ENCODE measurements around the gene ALX4.

The ALX4 gene

DNA sequence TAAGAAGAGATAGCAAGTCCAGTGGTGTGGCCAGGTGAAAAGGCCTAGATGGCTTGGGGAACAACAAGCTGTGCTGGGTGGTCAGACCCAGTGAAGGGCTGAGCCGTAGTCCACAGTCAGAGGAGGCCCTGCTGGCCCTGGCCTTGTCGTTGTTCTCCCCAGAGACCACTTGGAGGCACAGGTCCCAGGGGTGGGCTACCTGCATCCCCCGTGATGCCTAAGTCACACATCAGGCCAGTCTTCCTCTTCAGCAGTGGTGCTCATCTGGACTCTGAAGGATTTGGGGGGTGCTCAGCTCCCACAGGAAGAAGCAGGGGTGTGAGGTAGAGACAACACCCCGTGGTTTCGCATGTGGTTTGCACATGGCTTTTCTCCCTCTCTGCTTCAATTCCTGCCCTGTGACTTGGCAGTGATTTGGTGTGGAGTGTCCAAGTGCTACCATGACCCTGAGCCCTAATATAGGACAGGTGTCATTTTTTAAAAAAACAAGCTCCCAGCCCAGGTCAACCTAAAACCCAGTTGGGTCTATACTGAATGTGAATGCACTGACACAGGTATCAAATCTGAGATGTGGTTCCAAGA, 51.0 kb downstream of the ALX4 start:
- no peak overlapping the region for H3K27ac Mint-ChIP-seq
- no peaks in the 10 kb centered on the region for H3K9me3 Mint-ChIP-seq
- no peak overlapping the region for H3K4me3 Mint-ChIP-seq
- no peak for DNase-seq
- H3K4me1 Mint-ChIP-seq: peaks cover 18% of the 10 kb centered on the region
- H3K27me3 Mint-ChIP-seq: no peaks in the 10 kb centered on the region
- ATAC-seq: peak; percentile 19

DNA sequence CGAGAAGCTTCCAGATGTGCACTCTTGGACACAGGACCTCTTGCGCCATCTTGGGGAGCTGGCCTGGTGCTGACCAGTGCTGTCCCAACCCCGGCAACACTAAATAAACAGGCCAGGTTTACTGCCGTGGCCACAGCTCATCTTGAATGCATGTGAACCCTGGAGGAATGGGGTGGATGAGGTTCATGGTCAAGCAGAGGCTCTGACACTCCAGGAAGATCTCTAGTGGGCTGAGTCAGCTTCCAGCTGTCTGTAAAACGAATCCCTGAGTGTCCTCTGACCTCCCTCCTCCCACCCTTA, 51.8 kb downstream of the ALX4 start:
- no peak overlapping the region for H3K27ac Mint-ChIP-seq
- ATAC-seq: no peak

DNA sequence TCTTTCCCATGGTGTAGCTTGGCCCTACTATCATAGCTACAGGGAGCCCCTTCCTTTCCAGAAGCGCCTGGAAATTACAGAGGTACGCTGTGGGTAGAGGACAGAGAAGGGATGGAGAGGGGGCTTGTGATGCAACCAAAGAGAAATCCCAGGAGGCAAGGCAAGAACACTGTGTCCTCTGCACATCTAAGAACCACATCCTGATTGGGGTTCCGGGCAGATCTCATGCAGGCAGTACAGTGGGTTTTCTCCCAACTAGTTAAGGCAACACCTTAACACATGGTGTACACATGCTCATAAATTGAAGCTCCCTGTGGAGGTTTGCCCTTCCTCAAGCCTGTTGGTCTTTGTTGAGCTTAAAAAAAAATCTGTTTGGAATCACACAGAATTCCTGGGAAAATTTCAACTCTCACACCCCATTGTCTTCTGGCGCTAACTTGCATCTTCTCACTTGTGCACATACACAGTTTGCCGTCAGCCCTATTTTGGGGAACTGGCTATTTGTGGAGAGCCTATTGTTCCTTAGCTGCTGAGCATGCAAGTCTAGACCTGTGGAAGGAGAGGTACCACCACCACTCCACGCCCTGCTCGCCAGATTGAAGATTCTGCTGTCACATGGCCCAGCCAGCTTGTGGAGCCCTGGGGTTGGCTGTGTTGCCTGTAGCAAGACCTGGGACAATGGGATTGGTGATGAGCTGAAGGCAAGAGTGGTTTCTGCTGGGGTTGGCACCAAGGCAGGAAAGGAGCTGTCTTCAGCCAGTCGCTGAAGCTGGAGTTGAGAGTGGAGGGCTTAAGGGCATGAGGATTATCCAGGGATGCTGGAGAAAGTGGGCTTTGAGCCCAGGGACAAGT, 52.4 kb downstream of the ALX4 start:
- no peak for DNase-seq
- Mint-ChIP-seq H3K27me3 (no peaks in the 10 kb centered on the region), H3K27ac (peak overlapping the region in 1 of 2 donors; percentile 19), H3K9me3 (peaks cover 6 to 7% of the 10 kb centered on the region in 2 donors), H3K4me1 (peaks cover 18% of the 10 kb centered on the region), H3K4me3 (no peak overlapping the region)
- no peak for ATAC-seq

More for the DNA sequence above, 51.8 kb downstream of the ALX4 start:
- H3K9me3 Mint-ChIP-seq: peaks cover under 1 to 1% of the 10 kb centered on the region in 2 donors
- H3K27me3 Mint-ChIP-seq: no peaks in the 10 kb centered on the region
- no peak overlapping the region for H3K4me3 Mint-ChIP-seq
- H3K4me1 Mint-ChIP-seq: peaks cover 18% of the 10 kb centered on the region
- no peak for DNase-seq

GRCh38 chr11:44256673-44257291, 53.2 kb downstream of the ALX4 start:
- H3K27ac Mint-ChIP-seq: no peak overlapping the region
- H3K9me3 Mint-ChIP-seq: peaks cover 14 to 15% of the 10 kb centered on the region in 2 donors
- no peak for ATAC-seq
- peaks cover 18% of the 10 kb centered on the region for H3K4me1 Mint-ChIP-seq
- H3K27me3 Mint-ChIP-seq: no peaks in the 10 kb centered on the region
- no peak overlapping the region for H3K4me3 Mint-ChIP-seq
- DNase-seq: no peak

GRCh38 chr11:44255406-44256071, 54.4 kb downstream of the ALX4 start:
- Mint-ChIP-seq H3K4me1 (peaks cover 18% of the 10 kb centered on the region), H3K4me3 (no peak overlapping the region), H3K9me3 (peaks cover 24 to 27% of the 10 kb centered on the region in 2 donors), H3K27ac (no peak overlapping the region), H3K27me3 (no peaks in the 10 kb centered on the region)
- DNase-seq: no peak
- ATAC-seq: no peak

- Mint-ChIP-seq H3K9me3 (peaks cover 27 to 30% of the 10 kb centered on the region in 2 donors), H3K27ac (no peak overlapping the region), H3K4me3 (no peak overlapping the region), H3K27me3 (no peaks in the 10 kb centered on the region), H3K4me1 (peaks cover 8% of the 10 kb centered on the region)
- no peak for DNase-seq
- no peak for ATAC-seq
These were observed 56.8 kb downstream of the ALX4 start for GRCh38 chr11:44252999-44253602.

DNA sequence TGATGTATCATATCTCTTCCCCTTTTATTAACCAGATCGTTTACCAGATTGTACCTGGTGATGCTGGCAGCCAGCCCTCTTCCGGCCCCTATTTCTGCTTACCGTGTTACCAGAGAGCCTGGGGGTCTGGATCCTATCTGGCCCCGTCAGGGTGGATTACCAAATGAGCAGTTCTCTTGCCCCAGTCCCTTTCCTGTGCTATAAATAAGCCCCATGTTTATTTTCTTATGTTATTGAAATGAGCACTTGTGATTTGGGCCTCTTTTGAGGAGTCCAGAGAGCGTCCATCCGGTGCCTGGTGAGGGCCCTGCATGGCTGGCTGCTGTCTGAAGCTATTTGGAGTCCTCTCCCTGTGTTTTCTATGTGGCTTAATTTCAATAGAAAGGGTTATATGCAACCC, 59.5 kb downstream of the ALX4 start:
- Mint-ChIP-seq H3K27me3 (no peaks in the 10 kb centered on the region), H3K27ac (peak overlapping the region in 1 of 2 donors; percentile 57), H3K4me3 (no peak overlapping the region), H3K4me1 (no peaks in the 10 kb centered on the region), H3K9me3 (peaks cover 27 to 30% of the 10 kb centered on the region in 2 donors)
- no peak for DNase-seq
- no peak for ATAC-seq

DNA sequence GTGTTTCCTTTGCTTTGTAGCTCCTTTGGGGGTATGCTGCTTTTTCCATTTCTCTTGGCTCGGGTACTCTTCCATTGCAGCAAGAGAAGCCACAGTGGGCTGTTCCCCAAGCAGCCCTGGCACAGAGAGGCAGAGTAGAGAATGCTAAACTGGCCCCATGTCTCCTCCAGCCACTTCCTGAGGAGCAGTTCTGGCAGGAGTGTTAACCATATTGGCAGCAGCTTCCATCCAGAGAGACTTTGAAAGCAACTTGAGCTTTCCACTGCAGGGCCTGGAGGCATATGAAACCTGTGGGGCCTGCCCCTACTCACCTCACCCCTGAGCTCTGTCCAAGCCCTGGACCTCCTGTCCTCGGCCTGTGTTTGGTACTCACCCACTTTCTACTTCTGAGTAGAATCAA, 61.8 kb downstream of the ALX4 start:
- H3K27me3 Mint-ChIP-seq: no peaks in the 10 kb centered on the region
- DNase-seq (no peak), ATAC-seq (no peak)
- peaks cover 26 to 29% of the 10 kb centered on the region in 2 donors for H3K9me3 Mint-ChIP-seq
- no peaks in the 10 kb centered on the region for H3K4me1 Mint-ChIP-seq
- H3K27ac Mint-ChIP-seq: no peak overlapping the region
- no peak overlapping the region for H3K4me3 Mint-ChIP-seq

DNA sequence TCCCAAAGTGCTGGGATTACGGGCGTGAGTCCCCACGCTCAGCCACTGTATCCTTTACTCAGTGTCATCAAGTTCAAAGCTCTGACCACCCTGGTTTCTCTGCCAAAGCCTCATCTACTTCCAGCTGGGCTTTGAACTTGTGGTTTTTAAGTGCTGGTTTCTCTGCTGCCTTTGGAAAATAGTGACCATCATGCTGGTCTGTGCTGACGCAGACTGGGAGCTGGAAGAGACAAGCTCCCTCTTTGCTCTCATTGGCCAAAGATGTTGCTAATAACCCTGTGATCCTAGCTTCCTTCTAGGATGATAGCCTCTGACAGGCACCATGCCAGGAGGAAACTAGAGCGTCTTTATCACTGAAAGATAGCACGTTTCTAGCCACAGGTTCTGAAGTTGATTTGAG, 62.4 kb downstream of the ALX4 start:
- H3K4me3 Mint-ChIP-seq: no peak overlapping the region
- H3K27me3 Mint-ChIP-seq: no peaks in the 10 kb centered on the region
- DNase-seq (no peak), ATAC-seq (no peak)
- H3K27ac Mint-ChIP-seq: no peak overlapping the region
- peaks cover 20 to 23% of the 10 kb centered on the region in 2 donors for H3K9me3 Mint-ChIP-seq
- no peaks in the 10 kb centered on the region for H3K4me1 Mint-ChIP-seq

GRCh38 chr11:44246726-44247125, 63.2 kb downstream of the ALX4 start:
- H3K4me1 Mint-ChIP-seq: no peaks in the 10 kb centered on the region
- ATAC-seq: no peak
- H3K27me3 Mint-ChIP-seq: no peaks in the 10 kb centered on the region
- H3K27ac Mint-ChIP-seq: no peak overlapping the region
- no peak overlapping the region for H3K4me3 Mint-ChIP-seq
- no peak for DNase-seq
- H3K9me3 Mint-ChIP-seq: peaks cover 12 to 16% of the 10 kb centered on the region in 2 donors

DNA sequence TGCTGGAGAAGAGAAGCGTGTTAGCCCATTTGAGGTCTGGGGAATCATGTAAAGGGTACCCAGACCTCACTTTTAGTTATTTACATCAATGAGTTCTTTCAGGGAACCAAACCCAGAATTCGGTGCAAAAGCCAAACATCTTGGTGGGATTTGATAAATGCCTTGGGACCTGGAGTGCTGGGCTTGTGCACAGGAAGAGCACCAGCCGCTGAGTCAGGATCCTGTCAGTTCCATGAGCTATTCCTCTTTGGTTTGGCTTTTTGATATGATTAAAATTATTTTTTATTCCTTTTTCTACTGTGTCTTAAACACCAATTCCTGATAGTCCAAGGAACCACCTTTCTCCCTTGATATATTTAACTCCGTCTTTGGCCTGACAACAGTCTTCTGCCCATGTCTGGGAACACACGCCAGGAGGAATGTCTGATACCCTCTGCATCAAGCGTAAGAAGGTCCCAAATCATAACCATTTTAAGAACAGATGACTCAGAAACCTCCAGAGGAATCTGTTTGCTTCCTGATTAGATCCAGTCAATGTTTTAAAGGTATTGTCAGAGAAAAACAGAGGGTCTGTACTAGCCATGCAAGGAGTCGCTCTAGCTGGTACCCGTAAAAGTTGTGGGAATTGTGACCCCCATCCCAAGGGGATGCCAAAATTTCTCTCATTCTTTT, 65.2 kb downstream of the ALX4 start:
- Mint-ChIP-seq H3K27me3 (no peaks in the 10 kb centered on the region), H3K27ac (no peak overlapping the region), H3K9me3 (peaks cover 0 to 6% of the 10 kb centered on the region in 2 donors), H3K4me3 (no peak overlapping the region), H3K4me1 (no peaks in the 10 kb centered on the region)
- no peak for DNase-seq
- ATAC-seq: no peak

DNA sequence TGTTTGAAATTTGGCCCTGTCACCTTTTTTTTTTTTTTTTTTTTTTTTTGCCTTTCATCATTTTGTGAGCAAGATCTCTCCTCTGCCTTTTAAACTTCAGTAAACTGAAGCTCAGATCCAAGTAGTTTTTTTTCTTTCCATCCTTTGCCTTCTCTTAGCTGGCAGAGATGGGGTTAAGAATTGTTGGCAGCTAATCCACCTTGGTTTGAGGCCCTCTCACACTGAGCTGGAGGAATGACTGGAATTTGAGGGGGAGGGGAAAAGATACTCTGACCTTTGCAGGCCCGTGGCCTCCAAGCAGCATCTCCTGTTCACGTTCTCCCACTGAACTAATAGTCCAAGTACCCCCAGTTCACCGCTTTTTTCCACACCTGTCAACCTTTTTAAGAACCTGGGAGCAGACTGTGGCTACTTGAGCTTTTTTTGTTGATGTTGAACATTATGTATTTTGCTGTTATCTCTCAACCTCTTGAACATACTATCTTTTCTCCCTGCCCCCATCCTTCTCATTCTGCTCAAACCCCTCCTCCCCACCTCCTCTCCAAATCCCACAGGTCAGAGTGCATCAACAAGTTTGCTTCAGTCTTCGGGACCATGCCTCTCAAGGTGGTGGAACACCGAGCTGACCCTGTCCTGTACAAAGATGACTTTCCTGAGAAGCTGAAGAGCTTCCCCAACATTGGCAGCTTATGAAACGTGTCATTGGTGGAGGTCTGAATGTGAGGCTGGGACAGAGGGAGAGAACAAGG, 66.2 kb downstream of the ALX4 start:
- ATAC-seq: no peak
- no peak for DNase-seq
- Mint-ChIP-seq H3K27me3 (no peaks in the 10 kb centered on the region), H3K27ac (no peak overlapping the region), H3K9me3 (no peaks in the 10 kb centered on the region), H3K4me1 (no peaks in the 10 kb centered on the region), H3K4me3 (no peak overlapping the region)

DNA sequence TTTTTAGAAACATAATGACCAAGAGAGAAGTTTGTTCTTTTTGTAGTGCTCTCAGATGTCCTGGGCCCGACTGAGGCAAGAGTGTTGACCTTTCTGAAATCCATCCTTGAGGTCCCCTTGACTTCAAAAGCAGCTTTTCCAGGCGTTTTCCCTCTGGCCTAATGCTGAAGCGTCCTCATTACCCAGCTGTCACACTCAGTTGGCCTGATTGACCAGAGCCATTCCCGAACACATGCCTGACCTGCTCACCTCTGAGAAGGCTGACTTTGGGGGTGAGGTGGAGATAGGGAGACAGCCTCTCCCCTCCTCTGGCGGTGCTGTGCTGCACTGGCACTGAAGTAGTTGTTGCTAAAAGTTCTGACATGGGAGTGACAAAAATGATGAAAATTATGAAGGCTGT, 66.9 kb downstream of the ALX4 start:
- DNase-seq (no peak), ATAC-seq (no peak)
- no peaks in the 10 kb centered on the region for H3K9me3 Mint-ChIP-seq
- no peak overlapping the region for H3K4me3 Mint-ChIP-seq
- H3K27me3 Mint-ChIP-seq: no peaks in the 10 kb centered on the region
- no peak overlapping the region for H3K27ac Mint-ChIP-seq
- no peaks in the 10 kb centered on the region for H3K4me1 Mint-ChIP-seq

DNA sequence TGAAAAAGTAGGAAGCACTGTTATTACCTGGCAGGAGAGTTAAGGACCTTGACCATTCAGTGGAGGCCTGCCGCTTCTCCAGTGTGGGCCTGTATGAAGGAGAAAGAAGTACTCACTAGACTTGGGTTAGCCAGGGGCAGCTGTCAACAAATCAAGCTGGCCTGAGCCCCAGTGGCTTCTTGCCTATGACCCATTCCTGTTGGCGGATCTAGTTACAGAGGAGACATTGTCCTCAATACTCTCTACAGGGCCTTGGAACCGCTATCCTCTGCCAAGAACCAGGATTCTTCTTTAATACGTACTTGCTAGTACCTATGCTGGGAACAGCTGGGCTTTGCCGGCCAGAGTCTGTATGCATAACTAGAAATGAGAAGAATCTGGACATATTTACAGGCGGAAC, 68.1 kb downstream of the ALX4 start:
- Mint-ChIP-seq H3K9me3 (no peaks in the 10 kb centered on the region), H3K27ac (no peak overlapping the region), H3K4me3 (no peak overlapping the region), H3K4me1 (no peaks in the 10 kb centered on the region), H3K27me3 (no peaks in the 10 kb centered on the region)
- DNase-seq: no peak
- ATAC-seq: no peak

DNA sequence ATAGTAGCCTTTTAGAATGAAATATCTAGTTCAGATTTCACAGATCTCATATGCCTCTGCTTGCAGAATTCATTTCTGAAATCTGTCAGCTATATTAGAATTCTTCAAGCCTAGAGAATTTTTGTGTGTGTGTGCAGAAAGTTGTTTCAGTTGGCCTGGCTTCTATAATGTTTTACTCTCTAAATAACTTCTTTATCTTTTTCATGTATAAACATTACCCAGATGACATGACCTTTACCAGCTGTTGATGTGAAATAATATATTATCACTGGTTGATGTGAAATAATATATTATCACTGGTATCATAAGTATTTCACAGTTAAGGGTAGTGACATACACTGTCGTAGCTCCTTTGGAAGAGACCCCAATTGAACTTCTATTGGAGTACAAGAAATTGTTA, 72.8 kb downstream of the ALX4 start:
- DNase-seq (no peak), ATAC-seq (no peak)
- Mint-ChIP-seq H3K4me3 (no peak overlapping the region), H3K27me3 (no peaks in the 10 kb centered on the region), H3K27ac (no peak overlapping the region), H3K9me3 (no peaks in the 10 kb centered on the region), H3K4me1 (no peaks in the 10 kb centered on the region)
